ENCODE results near the gene TRABD. TPM values are rescaled to one million over a fixed set of nuclear protein-coding genes. Genes with fewer than 3 reads are reported as not detected.

TRABD gene
- total RNA-seq, 1 donor: 15.5 TPM

- no peak for DNase-seq (ENCODE audit: low read depth)
- no peak for TF ChIP-seq CTCF (IDR thresholded peaks at IDR 0.05; ENCODE audit: insufficient read depth, low read length)
- H3K4me3 ChIP-seq (ENCODE audit: low read depth, low read length): no peak overlapping the region
Observed at GRCh38 chr22:50178471-50178864, 7.2 kb upstream of the TRABD start.

DNA sequence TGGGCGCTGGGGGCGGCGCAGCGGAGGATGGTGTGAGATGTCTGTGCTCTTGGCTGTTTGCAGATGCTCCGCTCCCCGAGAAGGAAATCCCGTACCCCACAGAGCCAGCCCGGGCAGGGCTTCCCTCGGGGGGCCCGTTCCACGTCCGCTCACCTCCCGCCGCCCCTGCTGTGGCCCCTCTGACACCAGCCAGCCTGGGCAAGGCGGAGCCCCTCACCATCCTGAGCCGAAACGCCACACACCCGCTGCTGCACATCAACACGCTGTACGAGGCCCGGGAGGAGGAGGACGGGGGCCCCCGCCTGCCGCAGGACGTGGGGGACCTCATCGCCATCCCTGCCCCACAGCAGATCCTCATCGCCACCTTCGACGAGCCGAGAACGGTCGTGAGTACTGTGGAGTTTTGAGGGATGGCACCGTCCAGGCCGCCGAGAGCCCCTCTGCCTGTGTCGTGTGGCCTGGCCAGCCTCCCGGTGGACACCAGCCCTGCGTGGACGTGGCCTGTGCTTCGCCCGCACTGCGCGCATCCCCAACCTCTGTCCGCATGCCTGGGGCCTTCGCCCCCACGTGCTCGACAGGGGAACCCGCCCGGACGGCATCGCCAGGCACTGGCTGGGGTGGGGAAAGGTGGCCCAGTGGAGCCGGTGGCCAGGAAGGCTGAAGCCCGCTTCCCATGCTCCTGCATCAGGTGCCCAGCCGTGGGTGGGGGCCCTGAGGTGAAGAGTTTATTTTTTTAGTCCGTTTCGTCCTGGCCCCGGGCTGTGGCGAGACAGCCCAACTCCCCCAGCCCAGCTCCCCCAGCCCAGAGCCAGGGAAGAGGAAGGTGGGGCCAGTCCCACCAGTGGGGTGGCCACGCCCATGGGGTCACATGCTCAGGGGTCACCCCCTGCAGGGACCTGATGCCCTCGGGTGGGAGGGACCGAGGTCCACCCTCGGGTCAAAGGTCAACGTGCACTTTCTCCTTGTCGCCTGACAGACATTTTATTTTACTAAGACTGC lies 6.5 kb upstream of the TRABD start:
- H3K4me3 ChIP-seq (ENCODE audit: low read depth, low read length): no peak overlapping the region

DNA sequence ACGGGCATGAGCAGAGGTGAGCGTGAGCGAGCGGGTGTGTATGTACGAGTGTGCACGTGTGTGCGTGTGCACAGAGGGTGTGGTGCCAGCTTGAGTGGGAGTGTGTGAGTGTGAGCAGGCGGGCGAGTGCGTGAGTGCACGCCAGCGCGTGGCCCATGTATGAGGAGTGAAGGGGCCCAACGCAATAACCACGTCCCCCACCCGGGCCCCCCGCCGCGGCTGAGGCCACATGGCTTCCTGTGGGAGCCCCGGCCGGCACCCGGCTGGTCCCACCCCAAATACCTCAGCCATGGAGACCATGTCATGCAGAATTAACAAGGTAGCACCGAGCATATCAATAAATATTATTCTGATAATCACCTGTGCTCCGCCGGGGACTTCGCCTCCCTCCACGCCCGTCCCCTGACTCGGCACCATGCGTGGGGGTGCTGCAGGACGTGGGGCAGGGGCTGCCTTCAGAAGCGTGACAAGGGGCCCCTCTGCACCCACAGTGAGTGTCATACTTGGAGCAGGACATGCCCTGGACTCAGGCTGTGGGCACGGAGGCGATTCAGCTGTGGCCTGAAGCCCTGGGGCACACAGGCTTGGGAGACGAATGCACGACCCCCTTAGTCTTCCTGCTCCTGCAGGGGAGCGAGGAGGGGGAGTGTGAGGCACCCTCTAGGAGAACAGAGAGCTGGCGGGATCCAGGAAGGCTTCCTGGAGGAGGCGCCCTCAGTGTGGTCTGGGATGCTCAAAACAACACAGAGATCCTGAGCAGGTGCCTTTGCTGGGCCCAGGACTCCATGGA lies 5.6 kb upstream of the TRABD start:
- no peak for TF ChIP-seq CTCF (IDR thresholded peaks at IDR 0.05; ENCODE audit: insufficient read depth, low read length)
- no peak overlapping the region for H3K4me3 ChIP-seq (ENCODE audit: low read depth, low read length)
- no peak for DNase-seq (ENCODE audit: low read depth)

More for the DNA sequence above, 6.5 kb upstream of the TRABD start:
- TF ChIP-seq CTCF (IDR thresholded peaks at IDR 0.05; ENCODE audit: insufficient read depth, low read length): no peak
- no peak for DNase-seq (ENCODE audit: low read depth)

DNA sequence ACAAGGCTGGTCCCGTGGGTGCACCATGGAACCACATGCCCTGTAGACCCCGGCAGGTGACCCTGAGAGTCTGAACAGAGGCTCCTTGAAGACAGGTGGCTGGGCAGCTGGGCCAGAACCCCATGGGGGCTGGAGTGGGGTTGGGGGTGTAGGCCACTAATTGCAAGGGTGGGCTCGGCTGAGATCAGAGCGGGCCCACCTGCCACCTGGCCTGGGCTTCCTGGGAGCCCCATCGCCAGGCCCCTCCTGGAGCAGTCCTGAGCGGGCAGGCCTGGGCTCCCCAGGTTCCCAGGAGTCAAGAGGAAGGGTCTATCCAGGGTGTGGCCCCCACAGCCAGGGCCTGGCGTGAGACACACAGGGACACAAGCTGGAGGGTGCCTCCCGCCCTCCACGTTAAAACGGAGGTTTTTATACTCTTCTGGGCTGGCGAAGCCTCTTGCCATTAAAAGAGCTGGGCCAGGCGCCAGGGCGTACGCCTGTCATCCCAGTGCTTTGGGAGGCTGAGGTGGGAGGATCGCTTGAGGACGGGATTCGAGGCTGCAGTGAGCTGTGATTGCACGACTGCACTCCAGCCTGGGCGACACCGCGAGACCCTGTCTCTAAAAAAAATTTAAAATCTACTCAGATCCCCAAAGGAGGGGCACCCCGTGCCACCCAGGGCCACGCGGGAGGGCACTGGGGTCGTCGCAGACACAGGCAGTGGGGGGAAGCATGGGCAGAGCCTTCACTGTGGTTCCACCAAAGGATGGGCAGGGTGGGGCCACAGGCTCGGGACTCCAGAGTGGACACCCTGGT lies 4.8 kb upstream of the TRABD start:
- DNase-seq (ENCODE audit: low read depth): no peak
- H3K4me3 ChIP-seq (ENCODE audit: low read depth, low read length): no peak overlapping the region

DNA sequence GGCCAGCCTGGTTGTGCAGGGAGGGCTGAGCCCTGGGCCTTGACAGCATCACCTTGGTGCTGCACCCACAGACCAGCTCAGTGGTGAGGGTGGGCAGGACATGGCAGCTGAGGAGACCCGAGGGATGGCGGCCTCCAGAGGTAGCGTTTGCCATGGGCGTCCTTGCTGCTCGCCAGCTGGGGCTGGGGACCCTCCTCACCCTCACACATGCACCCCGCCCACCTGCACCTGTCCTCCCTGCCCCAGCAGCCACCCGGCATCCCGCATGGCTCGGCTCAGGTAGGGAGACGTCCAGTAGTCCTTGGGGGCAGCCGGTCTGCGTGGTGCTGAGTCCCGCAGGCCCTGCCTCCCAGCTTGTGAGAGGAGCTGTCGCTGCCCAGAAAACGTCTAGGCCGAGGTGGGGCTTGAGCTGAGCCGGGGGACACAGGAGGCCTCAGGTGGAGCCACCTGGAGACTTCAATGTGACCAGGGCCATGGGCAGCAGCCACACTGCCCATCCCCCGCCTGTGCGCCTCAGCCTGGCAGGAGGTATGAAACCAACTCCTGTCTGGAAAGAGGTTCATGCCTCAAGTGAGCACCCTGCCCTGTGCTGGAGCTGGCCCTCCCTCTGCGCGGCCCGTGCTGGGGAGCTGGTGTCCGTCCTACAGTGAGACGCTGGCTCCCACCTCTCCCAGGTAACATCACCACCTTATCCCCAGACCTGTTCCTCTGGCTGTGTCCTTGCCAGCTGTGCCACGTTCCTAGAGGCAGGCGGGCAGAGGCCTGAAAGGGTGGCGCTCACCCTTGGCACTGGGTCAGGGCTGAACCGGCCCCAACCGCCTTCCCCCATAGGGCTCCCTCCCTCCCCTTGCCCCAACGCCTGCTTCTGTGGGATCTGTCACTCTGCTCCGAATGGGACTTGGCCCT lies 3.3 kb upstream of the TRABD start:
- no peak for DNase-seq (ENCODE audit: low read depth)
- no peak for TF ChIP-seq CTCF (IDR thresholded peaks at IDR 0.05; ENCODE audit: insufficient read depth, low read length)

More for the DNA sequence above, 4.8 kb upstream of the TRABD start:
- no peak for TF ChIP-seq CTCF (IDR thresholded peaks at IDR 0.05; ENCODE audit: insufficient read depth, low read length)

More for the DNA sequence above, 3.3 kb upstream of the TRABD start:
- H3K4me3 ChIP-seq (ENCODE audit: low read depth, low read length): no peak overlapping the region

Measured in fibroblast of the aortic adventitia (primary cell).